Measurements from ENCODE around the gene TMEM198.
A peak's percentile ranks its signal among the peaks of the same experiment; 100 is the strongest.

TMEM198 gene

GRCh38 chr2:219510512-219511135 is 33.2 kb upstream of the TMEM198 start:
- H3K36me3 ChIP-seq (ENCODE audit: control insufficient read depth, insufficient read depth, low read length) = peaks cover 7% of the 10 kb centered on the region
- H3K4me1 ChIP-seq (ENCODE audit: control insufficient read depth, insufficient read depth, low read length) = peaks cover 67% of the 10 kb centered on the region
- no peak overlapping the region for H3K27ac ChIP-seq (ENCODE audit: low read depth, low read length)
- peak overlapping the region; percentile 60 for H3K4me3 ChIP-seq (ENCODE audit: low read depth, low read length)
- H3K9me3 ChIP-seq (ENCODE audit: control insufficient read depth, insufficient read depth, low read depth, low read length) = no peaks in the 10 kb centered on the region
- H3K9ac ChIP-seq (ENCODE audit: low read length) = no peak overlapping the region
- peaks cover 45% of the 10 kb centered on the region for H3K27me3 ChIP-seq (ENCODE audit: control insufficient read depth, insufficient read depth, low read length)

- H3K9me3 ChIP-seq (ENCODE audit: control insufficient read depth, insufficient read depth, low read depth, low read length) = no peaks in the 10 kb centered on the region
- H3K27me3 ChIP-seq (ENCODE audit: control insufficient read depth, insufficient read depth, low read length) = peaks cover 56% of the 10 kb centered on the region
- no peak overlapping the region for H3K9ac ChIP-seq (ENCODE audit: low read length)
- no peak overlapping the region for H3K27ac ChIP-seq (ENCODE audit: low read depth, low read length)
- no peaks in the 10 kb centered on the region for H3K36me3 ChIP-seq (ENCODE audit: control insufficient read depth, insufficient read depth, low read length)
- no peak overlapping the region for H3K4me3 ChIP-seq (ENCODE audit: low read depth, low read length)
- peaks cover 57% of the 10 kb centered on the region for H3K4me1 ChIP-seq (ENCODE audit: control insufficient read depth, insufficient read depth, low read length)
Measured at GRCh38 chr2:219511547-219512325, 32.1 kb upstream of the TMEM198 start.

- Histone ChIP-seq H3K27ac (ENCODE audit: low read depth, low read length) (no peak overlapping the region), H3K9ac (ENCODE audit: low read length) (no peak overlapping the region), H3K36me3 (ENCODE audit: control insufficient read depth, insufficient read depth, low read length) (no peaks in the 10 kb centered on the region), H3K27me3 (ENCODE audit: control insufficient read depth, insufficient read depth, low read length) (peaks cover 66% of the 10 kb centered on the region), H3K4me3 (ENCODE audit: low read depth, low read length) (no peak overlapping the region), H3K4me1 (ENCODE audit: control insufficient read depth, insufficient read depth, low read length) (peaks cover 48% of the 10 kb centered on the region), H3K9me3 (ENCODE audit: control insufficient read depth, insufficient read depth, low read depth, low read length) (no peaks in the 10 kb centered on the region)
Measured at GRCh38 chr2:219512524-219513216, 31.2 kb upstream of the TMEM198 start.

- H3K27me3 ChIP-seq (ENCODE audit: control insufficient read depth, insufficient read depth, low read length) = peaks cover 76% of the 10 kb centered on the region
- H3K36me3 ChIP-seq (ENCODE audit: control insufficient read depth, insufficient read depth, low read length) = no peaks in the 10 kb centered on the region
- H3K9me3 ChIP-seq (ENCODE audit: control insufficient read depth, insufficient read depth, low read depth, low read length) = no peaks in the 10 kb centered on the region
- H3K4me1 ChIP-seq (ENCODE audit: control insufficient read depth, insufficient read depth, low read length) = peaks cover 48% of the 10 kb centered on the region
- no peak overlapping the region for H3K9ac ChIP-seq (ENCODE audit: low read length)
- H3K4me3 ChIP-seq (ENCODE audit: low read depth, low read length) = peak overlapping the region; percentile 19; the same call in 1 of the 2 replicates
- H3K27ac ChIP-seq (ENCODE audit: low read depth, low read length) = no peak overlapping the region
Measured at GRCh38 chr2:219513787-219514186, 30.0 kb upstream of the TMEM198 start.

GRCh38 chr2:219514196-219514761 is 29.5 kb upstream of the TMEM198 start, which contains the start of gene ASIC4:
ASIC4 (plus strand) TSS chr2:219514482; CDS start chr2:219514725, 243 bp downstream.
- Histone ChIP-seq H3K4me1 (ENCODE audit: control insufficient read depth, insufficient read depth, low read length) (peaks cover 44% of the 10 kb centered on the region), H3K9me3 (ENCODE audit: control insufficient read depth, insufficient read depth, low read depth, low read length) (no peaks in the 10 kb centered on the region), H3K9ac (ENCODE audit: low read length) (no peak within 1 kb of the TSS), H3K4me3 (ENCODE audit: low read depth, low read length) (peak within 1 kb of the TSS; percentile 19; the same call in 1 of the 2 replicates), H3K27me3 (ENCODE audit: control insufficient read depth, insufficient read depth, low read length) (peaks cover 76% of the 10 kb centered on the region), H3K36me3 (ENCODE audit: control insufficient read depth, insufficient read depth, low read length) (no peaks in the 10 kb centered on the region), H3K27ac (ENCODE audit: low read depth, low read length) (no peak within 1 kb of the TSS)

GRCh38 chr2:219514836-219515235 is 29.0 kb upstream of the TMEM198 start:
- peaks cover 76% of the 10 kb centered on the region for H3K27me3 ChIP-seq (ENCODE audit: control insufficient read depth, insufficient read depth, low read length)
- no peaks in the 10 kb centered on the region for H3K36me3 ChIP-seq (ENCODE audit: control insufficient read depth, insufficient read depth, low read length)
- H3K9ac ChIP-seq (ENCODE audit: low read length) = no peak overlapping the region
- H3K27ac ChIP-seq (ENCODE audit: low read depth, low read length) = no peak overlapping the region
- no peaks in the 10 kb centered on the region for H3K9me3 ChIP-seq (ENCODE audit: control insufficient read depth, insufficient read depth, low read depth, low read length)
- peaks cover 42% of the 10 kb centered on the region for H3K4me1 ChIP-seq (ENCODE audit: control insufficient read depth, insufficient read depth, low read length)
- H3K4me3 ChIP-seq (ENCODE audit: low read depth, low read length) = no peak overlapping the region

- H3K9me3 ChIP-seq (ENCODE audit: control insufficient read depth, insufficient read depth, low read depth, low read length) = no peaks in the 10 kb centered on the region
- H3K4me3 ChIP-seq (ENCODE audit: low read depth, low read length) = no peak overlapping the region
- H3K9ac ChIP-seq (ENCODE audit: low read length) = no peak overlapping the region
- peaks cover 48% of the 10 kb centered on the region for H3K4me1 ChIP-seq (ENCODE audit: control insufficient read depth, insufficient read depth, low read length)
- no peaks in the 10 kb centered on the region for H3K36me3 ChIP-seq (ENCODE audit: control insufficient read depth, insufficient read depth, low read length)
- H3K27me3 ChIP-seq (ENCODE audit: control insufficient read depth, insufficient read depth, low read length) = peaks cover 74% of the 10 kb centered on the region
- no peak overlapping the region for H3K27ac ChIP-seq (ENCODE audit: low read depth, low read length)
Measured at GRCh38 chr2:219515874-219516629, 27.8 kb upstream of the TMEM198 start.

- no peaks in the 10 kb centered on the region for H3K9me3 ChIP-seq (ENCODE audit: control insufficient read depth, insufficient read depth, low read depth, low read length)
- no peak overlapping the region for H3K4me3 ChIP-seq (ENCODE audit: low read depth, low read length)
- no peaks in the 10 kb centered on the region for H3K36me3 ChIP-seq (ENCODE audit: control insufficient read depth, insufficient read depth, low read length)
- H3K4me1 ChIP-seq (ENCODE audit: control insufficient read depth, insufficient read depth, low read length) = peaks cover 53% of the 10 kb centered on the region
- H3K27me3 ChIP-seq (ENCODE audit: control insufficient read depth, insufficient read depth, low read length) = peaks cover 67% of the 10 kb centered on the region
- no peak overlapping the region for H3K9ac ChIP-seq (ENCODE audit: low read length)
- H3K27ac ChIP-seq (ENCODE audit: low read depth, low read length) = no peak overlapping the region
Measured at GRCh38 chr2:219516888-219517287, 26.9 kb upstream of the TMEM198 start.

GRCh38 chr2:219517954-219518778 is 25.7 kb upstream of the TMEM198 start:
- Histone ChIP-seq H3K9me3 (ENCODE audit: control insufficient read depth, insufficient read depth, low read depth, low read length) (no peaks in the 10 kb centered on the region), H3K4me1 (ENCODE audit: control insufficient read depth, insufficient read depth, low read length) (peaks cover 46% of the 10 kb centered on the region), H3K4me3 (ENCODE audit: low read depth, low read length) (no peak overlapping the region), H3K27me3 (ENCODE audit: control insufficient read depth, insufficient read depth, low read length) (peaks cover 55% of the 10 kb centered on the region), H3K9ac (ENCODE audit: low read length) (no peak overlapping the region), H3K27ac (ENCODE audit: low read depth, low read length) (no peak overlapping the region), H3K36me3 (ENCODE audit: control insufficient read depth, insufficient read depth, low read length) (no peaks in the 10 kb centered on the region)

GRCh38 chr2:219519526-219519916 is 24.3 kb upstream of the TMEM198 start:
- Histone ChIP-seq H3K36me3 (ENCODE audit: control insufficient read depth, insufficient read depth, low read length) (no peaks in the 10 kb centered on the region), H3K9ac (ENCODE audit: low read length) (no peak overlapping the region), H3K27ac (ENCODE audit: low read depth, low read length) (no peak overlapping the region), H3K27me3 (ENCODE audit: control insufficient read depth, insufficient read depth, low read length) (peaks cover 42% of the 10 kb centered on the region), H3K9me3 (ENCODE audit: control insufficient read depth, insufficient read depth, low read depth, low read length) (no peaks in the 10 kb centered on the region), H3K4me1 (ENCODE audit: control insufficient read depth, insufficient read depth, low read length) (peaks cover 40% of the 10 kb centered on the region), H3K4me3 (ENCODE audit: low read depth, low read length) (no peak overlapping the region)
